ENCODE data around the gene CWF19L1.
"Not testable (repeated sequence)": the region's sequence is repeated elsewhere in the genome, so short reads cannot be mapped to it uniquely, and the experiment has no call there.

CWF19L1 gene

GRCh38 chr10:100267239-100268104, at the start of gene CWF19L1:
Gene CWF19L1 (minus strand): TSS chr10:100267638. CDS start chr10:100267593, 45 bp downstream.
- peak; percentile 80 for DNase-seq

- no peak for DNase-seq
These were observed 48.2 kb upstream of the CWF19L1 start for GRCh38 chr10:100315615-100316014.

- no peak for DNase-seq
These were observed 43.9 kb upstream of the CWF19L1 start for GRCh38 chr10:100311298-100311697.

GRCh38 chr10:100307684-100308083, 40.2 kb upstream of the CWF19L1 start:
- DNase-seq: no peak

- no peak for DNase-seq
These were observed 39.4 kb upstream of the CWF19L1 start for GRCh38 chr10:100306861-100307260.

GRCh38 chr10:100304414-100304813, 37.0 kb upstream of the CWF19L1 start:
- no peak for DNase-seq

- DNase-seq: no peak
These were observed 36.4 kb upstream of the CWF19L1 start for GRCh38 chr10:100303724-100304319.

- DNase-seq: not testable (repeated sequence)
These were observed 33.7 kb upstream of the CWF19L1 start for GRCh38 chr10:100301123-100301522.

GRCh38 chr10:100297242-100297641, 29.8 kb upstream of the CWF19L1 start:
- DNase-seq: no peak

- DNase-seq: no peak
These were observed 25.6 kb upstream of the CWF19L1 start for GRCh38 chr10:100293066-100293465.

- DNase-seq: not testable (repeated sequence)
These were observed 24.9 kb upstream of the CWF19L1 start for GRCh38 chr10:100292300-100292699.

- no peak for DNase-seq
These were observed 23.9 kb upstream of the CWF19L1 start for GRCh38 chr10:100291356-100291755.

GRCh38 chr10:100289641-100290040, 22.2 kb upstream of the CWF19L1 start:
- no peak for DNase-seq

GRCh38 chr10:100288196-100288595, 20.8 kb upstream of the CWF19L1 start:
- no peak for DNase-seq

GRCh38 chr10:100287756-100288155, 20.3 kb upstream of the CWF19L1 start:
- no peak for DNase-seq

GRCh38 chr10:100286051-100287033, 18.9 kb upstream of the CWF19L1 start, which contains the start of gene BLOC1S2:
Gene BLOC1S2 (minus strand): TSS chr10:100286680. CDS start chr10:100286659, 21 bp downstream.
- DNase-seq: peak; percentile 90

- not testable (repeated sequence) for DNase-seq
These were observed 17.9 kb upstream of the CWF19L1 start for GRCh38 chr10:100285326-100285725.

GRCh38 chr10:100282907-100283306, 15.5 kb upstream of the CWF19L1 start:
- no peak for DNase-seq

GRCh38 chr10:100276971-100277370, 9.5 kb upstream of the CWF19L1 start:
- DNase-seq: not testable (repeated sequence)

- no peak for DNase-seq
These were observed 1.5 kb downstream of the CWF19L1 start for GRCh38 chr10:100265821-100266485.

- DNase-seq: no peak
These were observed 13.2 kb downstream of the CWF19L1 start for GRCh38 chr10:100254191-100254590.

- no peak for DNase-seq
These were observed 14.4 kb downstream of the CWF19L1 start for GRCh38 chr10:100253041-100253440.
